Bladder microvascular endothelial cell (primary cell): Measurements from ENCODE around the gene PLEKHD1. TPM values are rescaled to one million over a fixed set of nuclear protein-coding genes. Genes with fewer than 3 reads are reported as not detected.

Experiments used
- total RNA-seq: library from RNA; depleted of rRNA; stranded (reverse); fragments of >200 nt; gene quantifications from 2 replicates; pipeline ENCODE4 v1.2.3, GENCODE V29; 2014

PLEKHD1 gene
- total RNA-seq = 0.06 TPM in 1 of 2 replicates, not detected in the other

DNA sequence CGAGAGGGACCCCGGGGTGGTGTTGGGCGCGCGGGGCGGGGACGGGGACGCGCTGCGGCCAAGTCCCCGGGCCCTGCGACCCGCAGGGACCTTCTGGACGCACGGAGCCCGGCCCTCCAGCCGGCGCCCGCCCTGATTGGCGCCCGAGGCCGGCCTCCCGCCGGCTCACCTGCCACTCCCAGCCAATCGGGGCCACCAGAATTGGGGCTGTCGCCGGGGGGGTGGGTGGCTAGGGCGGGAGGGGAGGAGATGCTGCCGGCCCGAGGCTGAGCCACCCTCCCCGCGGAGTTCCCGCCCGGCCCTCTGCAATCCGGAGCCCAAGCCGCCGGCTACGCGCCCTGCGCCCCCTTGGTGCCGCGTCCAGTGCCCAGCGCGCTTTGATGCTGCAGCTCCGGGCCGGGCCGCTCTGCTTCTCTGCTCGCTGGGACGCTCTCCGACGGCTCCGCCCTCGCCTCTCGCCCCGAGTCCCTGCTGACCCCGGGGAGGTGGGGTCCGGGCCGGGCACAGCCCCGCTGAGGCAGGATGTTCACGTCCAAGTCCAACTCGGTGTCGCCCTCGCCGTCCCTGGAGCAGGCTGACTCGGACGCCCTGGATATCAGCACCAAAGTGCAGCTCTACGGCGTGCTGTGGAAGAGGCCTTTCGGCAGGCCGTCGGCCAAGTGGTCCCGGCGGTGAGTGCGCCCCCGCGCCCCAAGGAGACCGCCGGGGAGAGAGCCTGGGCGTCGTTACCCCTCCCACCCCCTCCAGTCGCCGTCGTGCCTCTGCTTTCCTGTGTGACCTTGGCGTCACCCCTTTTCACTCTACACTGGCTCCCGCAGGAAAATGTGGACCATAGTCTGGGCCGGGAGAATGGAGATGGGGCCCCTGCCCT is at the start of gene PLEKHD1:
Gene PLEKHD1, plus strand, starts transcription at position 285 of the 871 bp plus-strand sequence. Its CDS starts 238 bp downstream, at position 523.

GRCh38 chr14:69574263-69574953 is 89.9 kb downstream of the PLEKHD1 start, which contains the start of gene CCDC177:
CCDC177 (minus strand) TSS chr14:69574871; CDS start chr14:69573622, 1,249 bp downstream.

Other genes with a start within 250 kb of the PLEKHD1 start
- 0.13 TPM in 1 of 2 replicates, not detected in the other for gene GALNT16, start 224.6 kb upstream of the PLEKHD1 start, total RNA-seq
- gene ERH, start 86.4 kb upstream of the PLEKHD1 start, total RNA-seq = 154 and 261 TPM in 2 replicates
- gene SLC39A9, start 86.0 kb upstream of the PLEKHD1 start, total RNA-seq = 58.8 and 114 TPM in 2 replicates
- not detected in 2 replicates for gene CCDC177, start 90.1 kb downstream of the PLEKHD1 start, total RNA-seq
- 14.7 and 23.7 TPM in 2 replicates for gene SUSD6, start 126.9 kb downstream of the PLEKHD1 start, total RNA-seq